ENCODE measurements around the gene GBP2.

DNA sequence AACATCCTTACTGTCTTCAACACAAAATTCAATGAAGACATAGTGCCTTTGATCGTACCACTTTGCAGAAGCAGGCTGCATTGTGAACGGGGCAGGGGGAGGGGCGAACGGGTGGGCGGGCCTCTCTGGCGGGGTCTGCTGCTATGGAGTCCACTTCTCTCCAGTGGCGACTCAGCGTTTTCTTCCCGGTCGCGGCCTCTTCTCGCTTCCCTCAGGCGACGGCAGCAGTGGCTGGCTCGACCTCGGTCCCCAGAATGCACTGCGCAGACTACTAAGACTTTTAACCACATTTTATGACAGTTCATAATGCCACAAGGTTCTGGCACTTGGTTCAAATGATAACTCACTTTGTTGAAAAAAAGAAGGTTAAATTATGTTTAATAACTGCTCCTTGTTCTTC is 21.2 kb downstream of the GBP2 start:
- TF ChIP-seq, protein P1, sequence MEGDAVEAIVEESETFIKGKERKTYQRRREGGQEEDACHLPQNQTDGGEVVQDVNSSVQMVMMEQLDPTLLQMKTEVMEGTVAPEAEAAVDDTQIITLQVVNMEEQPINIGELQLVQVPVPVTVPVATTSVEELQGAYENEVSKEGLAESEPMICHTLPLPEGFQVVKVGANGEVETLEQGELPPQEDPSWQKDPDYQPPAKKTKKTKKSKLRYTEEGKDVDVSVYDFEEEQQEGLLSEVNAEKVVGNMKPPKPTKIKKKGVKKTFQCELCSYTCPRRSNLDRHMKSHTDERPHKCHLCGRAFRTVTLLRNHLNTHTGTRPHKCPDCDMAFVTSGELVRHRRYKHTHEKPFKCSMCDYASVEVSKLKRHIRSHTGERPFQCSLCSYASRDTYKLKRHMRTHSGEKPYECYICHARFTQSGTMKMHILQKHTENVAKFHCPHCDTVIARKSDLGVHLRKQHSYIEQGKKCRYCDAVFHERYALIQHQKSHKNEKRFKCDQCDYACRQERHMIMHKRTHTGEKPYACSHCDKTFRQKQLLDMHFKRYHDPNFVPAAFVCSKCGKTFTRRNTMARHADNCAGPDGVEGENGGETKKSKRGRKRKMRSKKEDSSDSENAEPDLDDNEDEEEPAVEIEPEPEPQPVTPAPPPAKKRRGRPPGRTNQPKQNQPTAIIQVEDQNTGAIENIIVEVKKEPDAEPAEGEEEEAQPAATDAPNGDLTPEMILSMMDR (IDR thresholded peaks at IDR 0.05; ENCODE audit: low read depth, low read length) = no peak
- no peak for TF ChIP-seq EZH2phosphoT487 (IDR thresholded peaks at IDR 0.05; ENCODE audit: low read depth)

Measured in OCI-LY3 (cell line).